Fibroblast of skin of abdomen (primary cell): ENCODE data around the gene MAGI3.
"Not testable (repeated sequence)": the region's sequence is repeated elsewhere in the genome, so short reads cannot be mapped to it uniquely, and the experiment has no call there.

Source experiments
- DNase-seq: peaks from one replicate; pipeline ENCODE4 v3.0.0-alpha.2; 2013

MAGI3 gene

GRCh38 chr1:113444857-113445256, 54.5 kb downstream of the MAGI3 start:
- no peak for DNase-seq

DNA sequence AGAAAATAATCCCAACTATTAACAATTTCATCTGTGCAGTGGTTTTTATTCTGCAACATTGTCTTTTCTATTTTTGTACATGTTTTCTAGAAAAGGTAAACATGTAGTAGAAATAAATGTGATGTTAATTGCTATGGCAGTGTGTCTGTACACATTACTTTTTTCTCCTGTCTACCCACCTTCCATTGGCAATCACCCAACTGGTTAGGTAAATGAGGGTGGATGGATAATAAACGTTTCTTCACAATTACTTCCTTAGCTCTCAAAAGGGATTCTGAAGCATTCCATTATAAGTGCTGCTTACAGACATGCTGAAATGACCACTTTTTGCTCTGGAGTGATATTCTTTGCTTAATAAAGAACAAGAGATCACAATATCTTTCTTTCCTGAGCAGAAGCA, 61.4 kb downstream of the MAGI3 start:
- DNase-seq: no peak

DNA sequence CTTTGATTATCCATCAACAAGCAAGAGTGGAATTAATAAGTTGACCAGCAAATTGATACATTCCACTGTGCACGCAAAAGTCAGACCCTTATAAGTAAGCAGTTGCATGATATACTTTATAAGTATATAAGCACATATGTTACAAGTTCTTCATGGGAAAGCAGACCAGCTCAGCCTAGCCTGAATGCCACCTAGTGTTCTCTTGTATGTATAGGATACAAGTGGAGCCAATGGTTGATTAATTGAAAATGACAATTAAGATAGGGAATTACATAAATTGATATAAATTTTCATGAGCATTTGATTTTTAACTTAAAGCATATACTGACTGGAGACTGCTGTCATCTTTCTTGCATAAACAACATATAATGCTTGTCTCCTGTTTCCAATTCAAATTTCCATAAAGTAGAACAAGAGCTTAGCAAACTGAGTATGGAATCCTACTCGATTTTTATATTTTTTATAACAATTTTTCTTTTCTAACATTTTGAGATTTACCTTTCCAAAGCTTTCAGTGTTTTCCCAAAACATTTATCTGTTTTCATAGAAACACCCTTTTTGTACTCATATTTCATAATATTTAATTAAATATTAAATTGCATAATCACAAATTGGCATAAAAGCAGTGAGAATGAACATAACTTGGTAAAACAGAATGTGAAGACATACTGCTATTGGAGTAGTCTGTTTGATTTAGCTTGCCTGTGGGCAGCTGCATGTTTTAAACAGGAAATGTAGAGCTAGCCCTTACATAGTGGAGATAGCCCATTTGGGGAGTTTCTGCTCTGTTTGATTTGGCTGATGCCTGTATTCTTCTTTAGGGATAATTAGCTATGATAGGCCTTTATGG, 62.8 kb downstream of the MAGI3 start:
- DNase-seq: peak; percentile 60

DNA sequence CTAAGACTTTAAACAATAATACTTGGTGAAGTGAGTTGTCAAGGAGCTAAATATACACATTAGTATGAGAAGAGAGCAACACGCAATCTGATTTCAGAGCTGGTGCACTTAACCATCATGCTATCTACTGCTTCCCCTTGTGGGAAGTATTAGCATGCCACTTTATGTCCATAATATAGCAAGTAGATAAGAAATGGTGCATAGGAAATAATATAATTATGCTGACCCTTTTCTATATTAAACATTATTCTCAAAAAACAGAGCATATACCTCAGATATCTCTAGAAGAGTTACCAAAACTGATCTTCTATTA, 63.4 kb downstream of the MAGI3 start:
- no peak for DNase-seq

- DNase-seq: no peak
Observed at GRCh38 chr1:113455374-113455773, 65.1 kb downstream of the MAGI3 start.

GRCh38 chr1:113456967-113457366, 66.7 kb downstream of the MAGI3 start:
- DNase-seq: peak; percentile 96

DNA sequence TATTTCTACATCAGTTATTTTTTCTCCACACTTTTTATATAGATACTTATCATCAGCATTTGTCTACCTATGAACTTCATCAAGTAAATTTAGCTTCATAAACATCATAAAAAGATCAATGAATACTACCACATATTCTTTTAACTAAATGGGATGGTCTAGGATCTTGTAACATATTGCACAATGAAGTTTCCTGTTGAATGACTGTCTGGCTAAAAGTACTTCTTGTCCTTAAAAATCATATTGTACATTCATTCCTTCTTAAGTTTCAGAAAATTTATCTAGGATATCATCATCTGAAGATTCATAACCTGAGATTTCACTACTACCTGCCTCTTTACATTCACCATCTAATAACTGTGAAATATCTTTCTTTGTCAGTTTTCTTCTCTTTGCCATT, 69.0 kb downstream of the MAGI3 start:
- DNase-seq: no peak

- no peak for DNase-seq
Observed at GRCh38 chr1:113467991-113468390, 77.7 kb downstream of the MAGI3 start.

DNA sequence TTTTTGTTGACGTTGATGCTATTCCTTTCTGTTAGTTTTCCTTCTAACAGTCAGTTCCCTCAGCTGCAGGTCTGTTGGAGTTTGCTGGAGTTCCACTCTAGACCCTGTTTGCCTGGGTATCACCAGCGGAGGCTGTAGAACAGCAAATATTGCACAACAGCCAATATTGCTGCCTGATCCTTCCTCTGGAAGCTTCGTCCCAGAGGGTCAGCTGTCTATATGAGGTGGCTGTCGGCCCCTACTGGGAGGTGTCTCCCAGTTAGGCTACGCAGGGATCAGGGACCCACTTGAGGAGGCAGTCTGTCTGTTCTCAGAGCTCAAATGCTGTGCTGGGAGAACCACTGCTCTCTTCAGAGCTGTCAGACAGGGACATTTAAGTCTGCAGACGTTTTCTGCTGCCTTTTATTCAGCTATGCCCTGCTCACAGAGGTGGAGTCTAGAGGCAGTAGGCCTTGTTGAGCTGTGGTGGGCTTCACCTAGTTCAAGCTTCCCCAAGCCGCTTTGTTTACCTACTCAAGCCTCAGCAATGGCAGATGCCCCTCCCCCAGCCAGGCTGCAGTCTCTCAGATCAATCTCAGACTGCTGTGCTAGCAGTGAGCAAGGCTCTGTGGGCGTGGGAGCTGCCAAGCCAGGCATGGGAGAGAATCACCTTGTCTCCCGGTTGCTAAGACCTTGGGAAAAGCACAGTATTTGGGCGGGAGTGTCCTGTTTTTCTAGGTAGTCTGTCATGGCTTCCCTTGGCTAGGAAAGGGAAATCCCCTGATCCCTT, 88.3 kb downstream of the MAGI3 start:
- DNase-seq: not testable (repeated sequence)

DNA sequence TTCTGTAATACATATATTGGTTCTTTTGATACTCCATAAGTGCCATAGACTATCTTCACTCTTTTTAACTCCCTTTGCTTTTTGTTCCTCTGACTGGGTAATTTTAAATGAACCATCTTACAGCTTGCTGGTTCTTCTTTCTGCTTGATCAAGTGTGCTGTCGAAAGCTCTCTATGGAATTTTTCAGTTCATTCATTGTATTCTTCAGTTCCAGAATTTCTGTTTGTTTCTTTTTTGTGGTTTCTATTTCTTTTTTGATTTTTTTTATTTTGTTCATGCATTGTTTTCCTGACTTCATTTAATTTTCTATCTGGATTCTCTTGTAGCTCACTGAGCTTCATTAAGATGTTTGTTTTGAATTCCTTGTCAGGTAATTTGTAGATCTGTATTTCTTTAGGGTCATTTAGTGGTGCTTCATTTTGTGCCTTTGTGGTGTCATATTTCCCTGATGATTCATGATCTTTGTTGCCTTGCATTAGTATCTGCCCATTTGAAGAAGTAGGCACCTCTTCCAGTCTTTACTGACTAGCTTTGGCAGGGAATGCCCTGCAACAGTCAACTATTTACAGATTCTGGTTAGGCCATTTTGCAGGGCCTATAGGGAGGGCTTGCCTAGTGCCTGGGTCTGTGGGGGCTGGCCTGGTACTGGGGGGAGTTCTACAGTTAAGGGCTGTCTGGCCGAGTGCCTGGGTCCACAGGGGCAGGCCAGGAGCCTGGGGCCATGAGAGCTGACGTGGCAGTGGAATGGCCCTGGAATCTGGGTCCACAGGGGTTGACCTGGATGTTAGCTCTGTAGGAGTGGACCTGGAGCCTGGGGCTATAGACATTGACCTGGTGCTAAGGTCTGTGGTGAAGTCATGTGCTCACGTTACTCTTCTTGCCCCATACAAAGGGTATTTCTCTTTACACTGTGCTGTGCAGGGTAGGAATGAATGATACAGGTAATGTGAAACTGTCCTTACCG, 89.7 kb downstream of the MAGI3 start:
- no peak for DNase-seq

DNA sequence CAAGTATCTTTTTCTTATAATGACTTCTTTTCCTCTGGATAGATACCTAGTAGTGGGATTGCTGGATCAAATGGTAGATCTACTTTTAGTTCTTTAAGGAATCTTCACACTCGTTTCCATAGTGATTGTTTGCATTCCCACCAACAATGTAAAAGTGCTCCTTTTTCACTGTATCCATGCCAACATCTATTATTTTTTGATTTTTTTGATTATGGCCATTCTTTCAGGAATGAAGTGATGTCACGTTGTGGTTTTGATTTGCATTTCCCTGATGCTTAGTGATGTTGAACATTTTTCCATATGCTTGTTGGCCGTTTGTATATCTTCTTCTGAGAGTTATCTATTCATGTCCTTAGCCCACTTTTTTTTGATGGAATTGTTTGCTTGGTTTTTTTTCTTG, 94.8 kb downstream of the MAGI3 start:
- peak; percentile 4 for DNase-seq

DNA sequence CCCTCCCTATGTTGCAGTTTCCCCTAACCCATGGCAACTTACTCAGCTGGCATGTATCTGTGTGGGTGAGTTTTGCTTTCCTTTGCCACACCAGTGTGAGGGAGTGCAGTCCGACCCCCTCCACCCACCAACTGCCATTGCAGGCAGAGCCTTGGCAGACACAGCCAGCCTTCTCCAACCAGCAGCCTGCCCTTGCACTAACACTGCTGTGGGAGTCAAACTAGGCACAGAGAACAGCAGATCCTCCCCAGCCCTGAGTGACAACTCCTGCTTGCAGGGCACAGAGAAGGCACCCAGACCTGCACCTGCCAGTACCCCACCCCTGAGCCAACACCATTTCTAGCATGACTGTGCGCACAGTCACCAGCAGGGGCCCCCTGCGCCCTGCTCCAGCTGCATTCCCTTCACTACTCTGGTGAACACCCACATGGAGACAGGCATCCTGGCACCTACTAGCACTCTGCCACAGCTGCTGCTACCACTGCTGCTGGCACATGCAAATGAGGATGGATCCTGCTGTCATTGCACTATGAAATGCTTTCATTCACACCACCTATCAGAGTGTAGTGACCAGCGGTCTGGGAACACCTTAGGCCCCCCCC, 98.4 kb downstream of the MAGI3 start:
- DNase-seq: no peak

- no peak for DNase-seq
Observed at GRCh38 chr1:113490384-113490783, 100.1 kb downstream of the MAGI3 start.

- DNase-seq: no peak
Observed at GRCh38 chr1:113493533-113493932, 103.2 kb downstream of the MAGI3 start.

DNA sequence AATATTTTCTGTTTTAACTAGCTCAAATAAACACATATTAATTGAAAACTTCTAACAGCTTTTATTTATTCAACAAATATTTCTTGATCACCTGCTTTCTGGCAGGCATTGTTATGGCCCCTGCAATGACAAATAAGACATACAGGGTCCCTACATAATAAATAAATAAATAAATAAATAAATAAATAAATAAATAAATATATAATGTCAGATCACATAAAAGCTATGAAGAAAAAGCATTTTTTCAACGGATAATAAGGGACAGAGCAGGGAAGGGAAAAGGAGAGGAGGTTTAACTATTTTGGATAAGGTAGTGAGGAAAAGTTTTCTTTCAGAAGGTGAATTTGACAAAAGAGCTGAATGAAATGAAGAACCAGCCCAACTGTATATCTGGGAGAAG, 115.0 kb downstream of the MAGI3 start:
- no peak for DNase-seq

DNA sequence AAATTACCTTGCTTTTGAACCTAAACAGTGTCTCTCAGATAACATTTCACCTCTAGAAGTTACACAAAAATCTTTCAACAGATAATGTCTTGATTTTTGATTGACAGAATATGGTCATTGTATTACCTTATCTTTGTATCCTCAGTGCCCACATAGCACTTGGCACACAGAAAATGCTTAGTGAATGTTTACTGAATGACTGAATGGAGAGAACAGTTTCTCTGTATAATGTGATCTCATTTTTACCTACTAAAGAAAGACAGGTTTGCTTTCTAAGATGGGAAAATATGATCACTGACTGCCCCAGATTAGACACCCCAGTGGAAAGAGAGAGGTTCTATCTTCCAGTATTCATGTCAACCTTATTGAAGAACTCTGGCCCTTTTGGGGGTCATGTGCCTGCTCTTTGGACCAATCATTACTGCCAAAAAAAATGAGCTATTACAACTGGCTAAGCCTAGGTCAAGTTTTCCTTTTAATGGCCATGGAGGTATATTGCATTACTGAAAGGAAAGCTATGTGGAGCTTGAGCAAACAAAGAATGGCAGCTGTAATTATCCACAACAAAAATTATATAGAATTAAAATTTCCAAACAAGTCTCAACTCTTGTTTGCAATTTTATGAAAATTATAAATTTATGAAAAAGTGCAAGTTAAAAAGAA, 117.4 kb downstream of the MAGI3 start:
- no peak for DNase-seq

- DNase-seq: no peak
Observed at GRCh38 chr1:113508364-113509164, 118.2 kb downstream of the MAGI3 start.

- not testable (repeated sequence) for DNase-seq
Observed at GRCh38 chr1:113509766-113510165, 119.5 kb downstream of the MAGI3 start.

DNA sequence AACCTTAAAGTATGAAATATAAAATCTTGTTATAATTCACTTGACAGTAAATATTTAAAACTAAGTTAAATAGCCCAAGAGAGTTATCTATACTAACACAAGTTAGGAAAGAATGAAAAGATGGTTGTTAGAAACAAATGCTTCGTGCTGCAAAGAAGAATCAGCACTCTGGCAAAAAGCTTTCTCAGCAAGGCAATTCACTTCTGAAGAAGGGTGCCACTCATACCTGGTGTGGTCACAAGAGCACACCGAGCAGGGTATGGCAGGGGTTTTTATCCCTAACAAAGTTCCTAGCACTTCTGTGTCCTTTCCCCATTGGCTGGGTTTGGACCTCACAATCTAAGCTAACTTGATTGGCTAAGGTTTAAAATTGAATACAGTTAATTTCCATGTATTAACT, 121.0 kb downstream of the MAGI3 start:
- DNase-seq: no peak

DNA sequence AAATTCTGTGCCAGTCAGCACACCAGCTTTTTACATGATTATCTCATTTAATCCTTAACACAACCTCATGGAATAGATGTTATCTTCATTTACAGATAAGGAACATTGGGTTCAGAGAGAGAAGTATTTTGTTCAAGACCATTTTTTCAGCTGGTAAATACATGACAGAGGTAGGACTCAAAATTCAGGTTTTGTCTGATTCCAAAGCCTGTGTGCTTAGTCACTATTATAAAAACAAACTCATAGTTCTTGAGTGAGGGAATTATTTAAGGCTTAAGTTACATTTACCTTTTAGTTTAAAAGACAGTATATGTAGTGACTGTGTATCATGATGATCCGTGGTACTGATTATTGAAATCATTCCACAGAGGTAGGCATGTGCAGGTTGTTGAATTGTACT, 125.2 kb downstream of the MAGI3 start:
- DNase-seq: no peak

DNA sequence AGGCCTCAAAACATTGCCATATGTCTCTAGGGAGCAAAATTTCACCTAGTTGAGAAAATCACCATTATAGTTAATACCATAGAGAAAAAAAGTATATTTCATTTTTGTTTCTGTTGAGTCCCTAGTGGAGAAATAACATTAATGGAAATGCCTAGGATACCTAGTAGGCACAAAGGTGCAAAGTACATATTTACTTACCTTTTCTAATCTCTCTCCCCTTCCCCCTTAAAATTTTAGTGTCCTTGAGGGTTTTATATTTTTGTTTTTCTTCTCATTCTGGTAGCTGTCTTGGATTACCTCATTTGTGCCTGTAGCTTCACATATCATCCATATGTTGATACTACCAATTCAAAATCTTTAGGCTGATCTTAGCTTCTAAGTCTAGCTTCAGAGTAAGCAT, 127.0 kb downstream of the MAGI3 start:
- DNase-seq: no peak
